ENCODE measurements around the gene KCNG2.

Gene KCNG2

DNA sequence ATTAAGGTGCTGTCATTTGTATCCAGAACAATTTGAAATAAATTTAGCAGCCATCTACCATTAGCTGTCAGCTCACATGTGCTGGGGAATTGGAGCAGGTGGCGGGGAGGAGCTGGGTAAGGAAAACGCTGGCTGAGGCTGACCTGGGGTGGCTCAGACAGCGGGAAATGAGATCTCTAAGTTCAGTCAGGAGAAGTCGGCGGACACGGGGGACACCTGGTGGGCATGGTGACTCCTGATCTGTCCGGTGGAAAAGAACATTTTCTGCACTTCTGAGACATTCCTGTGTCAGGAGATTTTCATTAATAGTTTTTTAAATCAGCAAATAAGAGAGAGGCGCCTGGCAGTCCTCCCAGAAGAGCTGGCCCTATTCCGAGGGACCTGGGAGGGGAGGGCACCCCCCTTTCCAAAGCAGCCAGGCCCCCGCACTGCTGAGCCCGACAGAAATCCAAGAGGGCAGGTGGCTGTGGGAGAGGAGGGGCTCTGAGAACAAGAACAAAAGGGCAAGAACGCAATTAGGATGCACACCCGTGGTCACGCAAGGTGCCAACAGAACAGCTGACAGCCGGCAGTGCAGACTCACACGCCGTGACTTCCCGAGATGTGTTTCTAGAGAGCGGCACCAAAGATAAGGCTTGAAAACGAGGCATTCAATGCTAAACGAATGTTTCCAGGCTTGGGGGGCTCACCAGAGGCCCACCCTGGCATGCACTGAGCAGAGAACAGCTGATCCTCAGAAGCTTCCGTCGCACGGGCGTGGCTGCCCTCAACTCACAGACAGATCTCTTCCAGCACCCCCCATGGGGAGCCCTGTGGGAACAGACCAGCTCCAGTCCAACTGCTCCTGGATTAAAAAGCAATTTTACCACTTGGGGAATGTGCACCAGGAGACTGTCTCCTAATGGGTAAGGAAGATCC, 127.3 kb downstream of the KCNG2 start:
- H3K9me3 ChIP-seq (ENCODE audit: insufficient read depth, low read length), result peaks cover 11% of the 10 kb centered on the region
- peaks cover 43% of the 10 kb centered on the region for H3K79me2 ChIP-seq (ENCODE audit: low read length)
- H3K27me3 ChIP-seq (ENCODE audit: low read depth, low read length), result no peaks in the 10 kb centered on the region
- no peaks in the 10 kb centered on the region for H3K4me1 ChIP-seq (ENCODE audit: low read length)
- no peak overlapping the region for H3K9ac ChIP-seq (ENCODE audit: low read length)
- H3K4me2 ChIP-seq (ENCODE audit: low read length), result no peak overlapping the region
- H3K36me3 ChIP-seq (replicated peaks; ENCODE audit: low read depth, low read length), result peaks cover 48% of the 10 kb centered on the region
- no peak overlapping the region for H3K4me3 ChIP-seq (ENCODE audit: low read length)
- peaks cover 44% of the 10 kb centered on the region for H4K20me1 ChIP-seq (ENCODE audit: insufficient read depth, low read length)
- H2AFZ ChIP-seq (ENCODE audit: low read depth, low read length), result no peak overlapping the region
- H3K27ac ChIP-seq (ENCODE audit: low read length), result no peak overlapping the region
- TF ChIP-seq CTCF (IDR thresholded peaks at IDR 0.05; ENCODE audit: low read depth, low read length), result no peak
- no peak for TF ChIP-seq EZH2phosphoT487 (IDR thresholded peaks at IDR 0.05; ENCODE audit: low read depth)

- Histone ChIP-seq H3K27ac (ENCODE audit: low read length) (no peak overlapping the region), H3K4me1 (ENCODE audit: low read length) (no peaks in the 10 kb centered on the region)
These were observed 128.6 kb downstream of the KCNG2 start for GRCh38 chr18:79926306-79926705.

DNA sequence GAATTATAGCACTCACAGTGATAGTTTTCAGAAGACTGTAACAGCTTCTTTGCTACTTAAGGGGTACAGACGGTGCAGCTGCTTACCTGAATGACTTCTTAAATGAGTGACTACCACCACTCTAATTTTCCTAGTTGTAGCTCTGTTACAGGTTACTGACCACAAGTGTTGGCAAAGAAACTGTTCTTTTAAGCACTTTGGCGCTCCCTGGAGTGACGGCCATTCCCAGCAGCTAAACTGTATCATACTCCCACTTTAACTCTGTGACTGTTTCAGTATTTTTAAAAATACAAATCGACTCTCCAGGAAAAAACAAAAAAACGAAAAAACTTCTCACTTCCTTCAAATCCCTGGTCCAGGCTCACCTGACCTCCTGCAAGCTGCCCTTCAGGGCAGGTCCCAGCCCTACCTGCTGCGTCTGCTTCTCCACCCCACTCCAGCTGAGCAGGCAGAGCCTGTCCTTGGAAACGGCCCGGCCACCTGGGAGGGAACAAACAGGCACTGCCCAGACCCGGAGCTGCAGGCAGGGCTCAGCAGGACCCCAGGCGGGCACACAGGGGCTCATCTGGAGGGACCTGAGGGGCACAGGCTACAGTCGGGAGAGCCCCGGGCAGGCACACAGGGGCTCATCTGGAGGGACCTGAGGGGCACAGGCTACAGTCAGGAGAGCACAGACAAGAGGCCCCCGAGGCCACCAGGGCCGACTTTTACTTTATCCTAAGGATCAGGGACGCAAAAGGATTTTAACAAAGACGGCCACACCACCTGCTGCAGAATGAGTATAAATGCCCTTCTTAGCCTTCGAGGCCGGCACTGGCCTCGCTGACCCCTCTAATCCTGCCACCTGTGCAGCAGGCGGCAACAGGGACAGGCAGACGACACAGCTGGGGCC, 129.2 kb downstream of the KCNG2 start:
- H3K36me3 ChIP-seq (replicated peaks; ENCODE audit: low read depth, low read length), result peaks cover 64% of the 10 kb centered on the region
- H3K4me1 ChIP-seq (ENCODE audit: low read length), result no peaks in the 10 kb centered on the region
- peaks cover 55% of the 10 kb centered on the region for H3K79me2 ChIP-seq (ENCODE audit: low read length)
- TF ChIP-seq CTCF (IDR thresholded peaks at IDR 0.05; ENCODE audit: low read depth, low read length) (no peak), EZH2phosphoT487 (IDR thresholded peaks at IDR 0.05; ENCODE audit: low read depth) (no peak)
- H3K4me2 ChIP-seq (ENCODE audit: low read length), result no peak overlapping the region
- H4K20me1 ChIP-seq (ENCODE audit: insufficient read depth, low read length), result peaks cover 44% of the 10 kb centered on the region
- H3K27ac ChIP-seq (ENCODE audit: low read length), result no peak overlapping the region
- H2AFZ ChIP-seq (ENCODE audit: low read depth, low read length), result no peak overlapping the region
- peaks cover 25% of the 10 kb centered on the region for H3K9me3 ChIP-seq (ENCODE audit: insufficient read depth, low read length)
- no peak overlapping the region for H3K9ac ChIP-seq (ENCODE audit: low read length)
- no peaks in the 10 kb centered on the region for H3K27me3 ChIP-seq (ENCODE audit: low read depth, low read length)
- H3K4me3 ChIP-seq (ENCODE audit: low read length), result no peak overlapping the region

More at GRCh38 chr18:79926306-79926705, 128.6 kb downstream of the KCNG2 start:
- Histone ChIP-seq H3K9ac (ENCODE audit: low read length) (no peak overlapping the region), H3K36me3 (replicated peaks; ENCODE audit: low read depth, low read length) (peaks cover 59% of the 10 kb centered on the region), H3K9me3 (ENCODE audit: insufficient read depth, low read length) (peaks cover 21% of the 10 kb centered on the region), H3K4me2 (ENCODE audit: low read length) (no peak overlapping the region), H3K4me3 (ENCODE audit: low read length) (no peak overlapping the region), H3K27me3 (ENCODE audit: low read depth, low read length) (no peaks in the 10 kb centered on the region), H2AFZ (ENCODE audit: low read depth, low read length) (no peak overlapping the region), H3K79me2 (ENCODE audit: low read length) (peaks cover 50% of the 10 kb centered on the region), H4K20me1 (ENCODE audit: insufficient read depth, low read length) (peaks cover 44% of the 10 kb centered on the region)
- no peak for TF ChIP-seq CTCF (IDR thresholded peaks at IDR 0.05; ENCODE audit: low read depth, low read length)
- no peak for TF ChIP-seq EZH2phosphoT487 (IDR thresholded peaks at IDR 0.05; ENCODE audit: low read depth)
